Type B pancreatic cell (in vitro differentiated cells): Measurements from ENCODE around the gene POT1. TPM values are rescaled to one million over a fixed set of nuclear protein-coding genes. Genes with fewer than 3 reads are reported as not detected.

Source experiments
- DNase-seq: peaks from one replicate; pipeline ENCODE4 v3.0.0; 2021; ENCODE audit warnings: mixed read lengths; ENCODE audit not compliant: unreplicated experiment; ENCODE audit errors: extremely low spot score
- H3K27ac Mint-ChIP-seq: 2 replicates; pipeline ENCODE4 v1.8.0; 2021; ENCODE audit warnings: mild to moderate bottlenecking, mixed read lengths
- H3K27me3 Mint-ChIP-seq: 2 replicates; pipeline ENCODE4 v1.8.0; 2021; ENCODE audit warnings: mixed read lengths
- H3K36me3 Mint-ChIP-seq: 2 replicates; pipeline ENCODE4 v1.8.0; 2021; ENCODE audit warnings: mixed read lengths
- H3K4me1 Mint-ChIP-seq: one replicate; pipeline ENCODE4 v1.8.0; 2021; ENCODE audit warnings: mixed read lengths; ENCODE audit not compliant: unreplicated experiment
- H3K4me3 Mint-ChIP-seq: 2 replicates; pipeline ENCODE4 v1.8.0; 2021; ENCODE audit warnings: mild to moderate bottlenecking, mixed read lengths
- H3K9me3 Mint-ChIP-seq: 2 replicates; pipeline ENCODE4 v1.8.0; 2021; ENCODE audit warnings: mixed read lengths
- total RNA-seq: library from RNA; stranded (reverse); gene quantifications from 2 replicates; pipeline ENCODE4 v1.2.1, GENCODE V29; 2021; ENCODE audit warnings: low replicate concordance
- TF ChIP-seq, protein P1 (sequence below): fragments of 200-600 bp; sonication (generic); conservative IDR thresholded peaks from 2 replicates; pipeline ENCODE4 v1.5.0; 2021; ENCODE audit warnings: antibody characterized with exemption, mild to moderate bottlenecking

Gene POT1
- total RNA-seq, 1 donor from 2014 or later = 27.3 TPM

GRCh38 chr7:124909808-124910207 lies 19.8 kb downstream of the POT1 start:
- DNase-seq = no peak
- H3K4me1 Mint-ChIP-seq = no peaks in the 10 kb centered on the region
- H3K9me3 Mint-ChIP-seq = no peaks in the 10 kb centered on the region
- TF ChIP-seq, protein P1, sequence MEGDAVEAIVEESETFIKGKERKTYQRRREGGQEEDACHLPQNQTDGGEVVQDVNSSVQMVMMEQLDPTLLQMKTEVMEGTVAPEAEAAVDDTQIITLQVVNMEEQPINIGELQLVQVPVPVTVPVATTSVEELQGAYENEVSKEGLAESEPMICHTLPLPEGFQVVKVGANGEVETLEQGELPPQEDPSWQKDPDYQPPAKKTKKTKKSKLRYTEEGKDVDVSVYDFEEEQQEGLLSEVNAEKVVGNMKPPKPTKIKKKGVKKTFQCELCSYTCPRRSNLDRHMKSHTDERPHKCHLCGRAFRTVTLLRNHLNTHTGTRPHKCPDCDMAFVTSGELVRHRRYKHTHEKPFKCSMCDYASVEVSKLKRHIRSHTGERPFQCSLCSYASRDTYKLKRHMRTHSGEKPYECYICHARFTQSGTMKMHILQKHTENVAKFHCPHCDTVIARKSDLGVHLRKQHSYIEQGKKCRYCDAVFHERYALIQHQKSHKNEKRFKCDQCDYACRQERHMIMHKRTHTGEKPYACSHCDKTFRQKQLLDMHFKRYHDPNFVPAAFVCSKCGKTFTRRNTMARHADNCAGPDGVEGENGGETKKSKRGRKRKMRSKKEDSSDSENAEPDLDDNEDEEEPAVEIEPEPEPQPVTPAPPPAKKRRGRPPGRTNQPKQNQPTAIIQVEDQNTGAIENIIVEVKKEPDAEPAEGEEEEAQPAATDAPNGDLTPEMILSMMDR = no peak
- no peak overlapping the region for H3K4me3 Mint-ChIP-seq
- no peaks in the 10 kb centered on the region for H3K27me3 Mint-ChIP-seq
- no peak overlapping the region for H3K27ac Mint-ChIP-seq
- H3K36me3 Mint-ChIP-seq = peaks cover 8% of the 10 kb centered on the region

GRCh38 chr7:124908259-124908658 lies 21.4 kb downstream of the POT1 start:
- H3K27ac Mint-ChIP-seq = no peak overlapping the region
- no peak overlapping the region for H3K4me3 Mint-ChIP-seq
- DNase-seq = no peak
- TF ChIP-seq, protein P1 = no peak
- no peaks in the 10 kb centered on the region for H3K27me3 Mint-ChIP-seq
- H3K4me1 Mint-ChIP-seq = no peaks in the 10 kb centered on the region
- no peaks in the 10 kb centered on the region for H3K9me3 Mint-ChIP-seq
- peaks cover 10% of the 10 kb centered on the region for H3K36me3 Mint-ChIP-seq

DNA sequence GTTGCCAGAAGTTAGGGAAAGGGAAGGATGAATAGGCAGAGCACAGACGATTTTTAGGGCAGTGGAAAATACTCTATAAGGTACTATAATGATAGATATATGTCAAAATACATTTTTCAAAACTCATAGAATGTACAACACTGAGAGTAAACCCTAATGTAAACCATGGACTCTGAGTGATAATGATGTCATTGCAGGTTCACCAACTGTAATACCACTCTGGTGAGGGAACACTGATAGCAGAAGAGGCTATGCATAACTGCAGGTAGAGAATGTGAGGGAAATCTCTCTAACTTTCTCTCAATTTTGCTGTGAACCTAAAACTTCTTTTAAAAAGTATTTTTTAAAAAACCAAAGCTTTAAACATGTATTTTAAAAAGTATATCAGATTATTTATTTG lies 22.1 kb downstream of the POT1 start:
- Mint-ChIP-seq H3K27ac (no peak overlapping the region), H3K36me3 (peaks cover 13% of the 10 kb centered on the region), H3K4me1 (no peaks in the 10 kb centered on the region), H3K9me3 (no peaks in the 10 kb centered on the region), H3K27me3 (no peaks in the 10 kb centered on the region), H3K4me3 (no peak overlapping the region)
- TF ChIP-seq, protein P1 = no peak
- DNase-seq = no peak

- Mint-ChIP-seq H3K27ac (no peak overlapping the region), H3K36me3 (peaks cover 15% of the 10 kb centered on the region), H3K4me3 (no peak overlapping the region), H3K4me1 (no peaks in the 10 kb centered on the region), H3K9me3 (no peaks in the 10 kb centered on the region), H3K27me3 (no peaks in the 10 kb centered on the region)
- TF ChIP-seq, protein P1 = no peak
- no peak for DNase-seq
These were observed 31.1 kb downstream of the POT1 start for GRCh38 chr7:124898531-124898930.

GRCh38 chr7:124896001-124896400 lies 33.6 kb downstream of the POT1 start:
- H3K36me3 Mint-ChIP-seq = peaks cover 10% of the 10 kb centered on the region
- no peaks in the 10 kb centered on the region for H3K9me3 Mint-ChIP-seq
- DNase-seq = no peak
- no peak overlapping the region for H3K4me3 Mint-ChIP-seq
- H3K4me1 Mint-ChIP-seq = no peaks in the 10 kb centered on the region
- no peak overlapping the region for H3K27ac Mint-ChIP-seq
- H3K27me3 Mint-ChIP-seq = no peaks in the 10 kb centered on the region
- TF ChIP-seq, protein P1 = no peak
